Sigmoid colon (tissue), 7 donors: ENCODE measurements around the gene GNAT1. TPM values are rescaled to one million over a fixed set of nuclear protein-coding genes. Genes with fewer than 3 reads are reported as not detected.

Source experiments
- DNase-seq: peaks from one replicate; pipeline ENCODE4 v3.0.0-alpha.2; 2019
- H3K27ac ChIP-seq, 4 donors: fragments of 200-600 bp; sonication (generic); one replicate each; pipeline ENCODE4 v1.5.1; 2016 to 2019; ENCODE audit warnings: mild to moderate bottlenecking in 1 of 4
- H3K27me3 ChIP-seq, 3 donors: fragments of 200-600 bp; sonication (generic); one replicate each; pipeline ENCODE4 v1.5.1; 2019; ENCODE audit warnings: mild to moderate bottlenecking in 1 of 3
- H3K36me3 ChIP-seq, 4 donors: fragments of 200-600 bp; sonication (generic); one replicate each; pipeline ENCODE4 v1.5.1; 2016 to 2019
- H3K4me1 ChIP-seq, 4 donors: fragments of 200-600 bp; sonication (generic); one replicate each; pipeline ENCODE4 v1.5.1; 2017 to 2019
- H3K4me3 ChIP-seq, 4 donors: fragments of 200-600 bp; sonication (generic); one replicate each; pipeline ENCODE4 v1.5.1; 2017 to 2019; ENCODE audit warnings: mild to moderate bottlenecking in 2 of 4, moderate library complexity in 1 of 4
- H3K9me3 ChIP-seq, 4 donors: fragments of 200-600 bp in 3 of 4; sonication (generic) in 3 of 4; one replicate each; pipeline versions ENCODE4 v1.5.1 to v1.6.1; 2013 to 2019
- EP300 ChIP-seq, 4 donors: sonication (generic); formaldehyde crosslinking; IDR thresholded peaks; one replicate each; pipeline ENCODE4 v1.6.1; 2017; ENCODE audit warnings: antibody characterized with exemption in 4 of 4
- POLR2A ChIP-seq, 2 donors: fragments of 450-650 bp; IDR thresholded peaks; one replicate each; pipeline ENCODE4 v1.6.1; 2016; ENCODE audit warnings: antibody characterized with exemption in 2 of 2, mild to moderate bottlenecking in 2 of 2, moderate library complexity in 2 of 2
- POLR2AphosphoS5 ChIP-seq, 4 donors: sonication (generic); formaldehyde crosslinking; IDR thresholded peaks; one replicate each; pipeline ENCODE4 v1.6.1; 2017; ENCODE audit warnings: antibody characterized with exemption in 4 of 4
- WGBS, 2 donors: extraction: QIAGEN DNeasy Blood & Tissue Kit; methylation state at CpG; one replicate each; pipeline ENCODE4 v1.1.7; 2013; 5-methylcytosine and 5-hydroxymethylcytosine counted together
- intact Hi-C: fragments of 100-400 bp; cut with DNase I; formaldehyde crosslinking; loops from one replicate; pipeline ENCODE4 v1.15.1; 2023
- polyA plus RNA-seq, 3 donors: library from polyadenylated mRNA; stranded (reverse); fragments of 200-250 nt; gene quantifications; one replicate each; pipeline ENCODE4 v1.2.3, GENCODE V29; 2013
- total RNA-seq, 4 donors: library from RNA; depleted of rRNA; stranded (reverse); fragments of >200 nt; gene quantifications; one replicate each; pipeline ENCODE4 v1.1.0, GENCODE V29; 2016
- TF ChIP-seq, protein P1 (sequence below), 4 experiments: fragments of 450-650 bp in 3 of 4; fragments of 200-600 bp in 1 of 4; IDR thresholded peaks; one replicate each; pipeline ENCODE4 v1.5.1; 2016 to 2019; ENCODE audit warnings: antibody characterized with exemption in 4 of 4, mild to moderate bottlenecking in 3 of 4, moderate library complexity in 2 of 4
- donor health status: healthy with polysubstance abuse.
- donor health status: Bipolar disorder and iron deficiency.
- donor health status: healthy.

GNAT1 gene
- total and polyA plus RNA-seq, 7 donors = 0.06 TPM; not detected in 6

- WGBS, 2 donors = 12 to 18% methylated on average over 70 of the region's 70 CpGs
- intact Hi-C loops = loop anchor here (1.0 to 5.0 kb wide), 2 partner anchors 32 to 128 kb away; partner anchors contain the start of gene HYAL2
- Histone ChIP-seq H3K4me3 (peak overlapping the region in 1 of 4 donors; percentile 13), H3K27ac (no peak overlapping the region), H3K36me3 (no peaks in the 10 kb centered on the region), H3K4me1 (peaks cover 0 to 24% (median 24%) of the 10 kb centered on the region in 4 donors), H3K27me3 (peaks cover 22 to 62% (median 33%) of the 10 kb centered on the region in 3 donors), H3K9me3 (no peaks in the 10 kb centered on the region)
- peak; percentile 81 for DNase-seq
- TF ChIP-seq POLR2A (IDR thresholded peaks at IDR 0.05) = no peak
- TF ChIP-seq, protein P1, sequence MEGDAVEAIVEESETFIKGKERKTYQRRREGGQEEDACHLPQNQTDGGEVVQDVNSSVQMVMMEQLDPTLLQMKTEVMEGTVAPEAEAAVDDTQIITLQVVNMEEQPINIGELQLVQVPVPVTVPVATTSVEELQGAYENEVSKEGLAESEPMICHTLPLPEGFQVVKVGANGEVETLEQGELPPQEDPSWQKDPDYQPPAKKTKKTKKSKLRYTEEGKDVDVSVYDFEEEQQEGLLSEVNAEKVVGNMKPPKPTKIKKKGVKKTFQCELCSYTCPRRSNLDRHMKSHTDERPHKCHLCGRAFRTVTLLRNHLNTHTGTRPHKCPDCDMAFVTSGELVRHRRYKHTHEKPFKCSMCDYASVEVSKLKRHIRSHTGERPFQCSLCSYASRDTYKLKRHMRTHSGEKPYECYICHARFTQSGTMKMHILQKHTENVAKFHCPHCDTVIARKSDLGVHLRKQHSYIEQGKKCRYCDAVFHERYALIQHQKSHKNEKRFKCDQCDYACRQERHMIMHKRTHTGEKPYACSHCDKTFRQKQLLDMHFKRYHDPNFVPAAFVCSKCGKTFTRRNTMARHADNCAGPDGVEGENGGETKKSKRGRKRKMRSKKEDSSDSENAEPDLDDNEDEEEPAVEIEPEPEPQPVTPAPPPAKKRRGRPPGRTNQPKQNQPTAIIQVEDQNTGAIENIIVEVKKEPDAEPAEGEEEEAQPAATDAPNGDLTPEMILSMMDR (IDR thresholded peaks at IDR 0.05) = peak; percentile 65 to 87 (median 80)
Observed at GRCh38 chr3:50194128-50194902, 2.9 kb downstream of the GNAT1 start.

DNA sequence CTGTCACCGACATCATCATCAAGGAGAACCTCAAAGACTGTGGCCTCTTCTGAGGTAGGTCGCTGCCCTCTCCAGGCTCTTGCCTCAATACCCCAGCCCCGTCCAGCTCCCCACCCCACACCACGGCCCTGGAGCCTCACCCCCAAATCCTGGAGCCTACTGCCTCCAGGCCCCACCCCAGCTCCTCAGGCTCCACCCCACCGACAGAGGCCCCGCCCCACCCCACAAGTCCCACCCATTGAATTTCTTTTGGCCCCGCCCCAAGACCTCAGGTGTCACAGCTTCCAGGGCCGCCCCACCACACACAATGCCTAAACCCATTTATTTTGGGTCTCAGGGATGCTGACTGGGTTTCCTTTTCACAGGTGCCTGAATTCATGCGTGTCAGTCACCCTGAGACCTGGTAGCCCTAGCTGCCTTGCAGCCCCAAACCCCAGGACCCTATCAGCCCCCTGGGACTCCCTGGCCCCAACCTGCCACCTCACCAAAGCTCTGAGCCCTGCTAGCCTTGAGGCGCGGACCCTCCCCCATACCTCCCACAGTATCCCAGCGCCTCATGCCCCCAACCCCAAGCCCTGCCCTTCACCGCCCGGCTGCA is 3.6 kb downstream of the GNAT1 start:
- Histone ChIP-seq H3K27ac (no peak overlapping the region), H3K27me3 (peaks cover 22 to 67% (median 38%) of the 10 kb centered on the region in 3 donors), H3K9me3 (no peaks in the 10 kb centered on the region), H3K4me1 (peaks cover 0 to 24% (median 24%) of the 10 kb centered on the region in 4 donors), H3K4me3 (peak overlapping the region in 1 of 4 donors; percentile 13), H3K36me3 (no peaks in the 10 kb centered on the region)
- TF ChIP-seq EP300 (IDR thresholded peaks at IDR 0.05) (no peak), POLR2AphosphoS5 (IDR thresholded peaks at IDR 0.05) (no peak)
- 64% methylated on average over 14 of the region's 14 CpGs for WGBS, 2 donors
- no peak for DNase-seq
- intact Hi-C loops = loop anchor here (1.0 to 5.0 kb wide), 2 partner anchors 31 to 127 kb away; partner anchors contain the start of gene HYAL2

GRCh38 chr3:50195501-50196252 is 4.3 kb downstream of the GNAT1 start:
- no peaks in the 10 kb centered on the region for H3K36me3 ChIP-seq
- no peak for DNase-seq
- peaks cover 0 to 24% (median 24%) of the 10 kb centered on the region in 4 donors for H3K4me1 ChIP-seq
- H3K27ac ChIP-seq = no peak overlapping the region
- WGBS, 2 donors = 41 to 67% methylated on average over 4 of the region's 4 CpGs
- peaks cover 22 to 68% (median 40%) of the 10 kb centered on the region in 3 donors for H3K27me3 ChIP-seq
- H3K4me3 ChIP-seq = no peak overlapping the region
- intact Hi-C loops = no loop called here
- H3K9me3 ChIP-seq = no peaks in the 10 kb centered on the region
- TF ChIP-seq, protein P1 (IDR thresholded peaks at IDR 0.05) = no peak
- TF ChIP-seq POLR2A (IDR thresholded peaks at IDR 0.05) (no peak), POLR2AphosphoS5 (IDR thresholded peaks at IDR 0.05) (no peak)

DNA sequence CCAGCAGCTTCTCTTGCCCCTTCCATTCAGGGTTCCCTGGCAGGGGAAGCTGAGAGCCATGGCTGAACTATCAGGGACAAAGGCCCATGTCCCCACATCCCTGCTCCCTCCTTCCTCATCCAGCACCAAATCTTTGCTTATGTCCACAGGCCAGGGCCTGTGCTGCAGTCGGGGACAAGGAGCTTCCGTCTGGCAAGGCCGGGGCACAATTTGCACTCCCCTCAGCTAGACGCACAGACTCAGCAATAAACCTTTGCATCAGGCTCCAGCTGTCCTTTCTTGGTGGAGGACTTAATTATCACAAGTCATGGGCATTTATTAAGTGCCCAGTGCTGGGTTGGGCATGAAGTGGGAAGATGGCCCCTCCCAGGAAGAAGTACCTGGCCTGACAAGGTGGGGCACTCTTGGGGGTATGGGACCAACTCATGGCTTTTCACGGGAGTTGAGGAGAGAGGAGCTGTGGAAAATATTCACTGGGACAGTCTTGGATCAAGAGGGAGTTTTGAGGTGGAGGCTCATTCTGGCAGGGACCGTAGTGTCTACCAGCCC is 4.9 kb downstream of the GNAT1 start:
- Histone ChIP-seq H3K4me1 (peaks cover 0 to 24% (median 24%) of the 10 kb centered on the region in 4 donors), H3K27ac (no peak overlapping the region), H3K36me3 (no peaks in the 10 kb centered on the region), H3K9me3 (no peaks in the 10 kb centered on the region), H3K4me3 (no peak overlapping the region), H3K27me3 (peaks cover 22 to 74% (median 47%) of the 10 kb centered on the region in 3 donors)
- no peak for DNase-seq
- 64 to 77% methylated on average over 6 of the region's 6 CpGs for WGBS, 2 donors
- no peak for TF ChIP-seq POLR2AphosphoS5 (IDR thresholded peaks at IDR 0.05)
- no peak for TF ChIP-seq POLR2A (IDR thresholded peaks at IDR 0.05)
- TF ChIP-seq EP300 (IDR thresholded peaks at IDR 0.05) = no peak
- TF ChIP-seq, protein P1 (IDR thresholded peaks at IDR 0.05) = no peak
- intact Hi-C loops = no loop called here
